Large intestine (tissue), 3 donors: Measurements from ENCODE around the gene SEPTIN10. TPM values are rescaled to one million over a fixed set of nuclear protein-coding genes. Genes with fewer than 3 reads are reported as not detected.

ENCODE experiments used
- DNase-seq, 2 donors: peaks; one replicate each; pipeline versions ENCODE4 v3.0.0 to v3.0.0-alpha.2; 2013
- H3K27ac ChIP-seq: one replicate; pipeline ENCODE4 v1.5.1; 2013; ENCODE audit warnings: low read length
- H3K27me3 ChIP-seq: 2 replicates; pipeline ENCODE4 v1.6.1; 2013; ENCODE audit warnings: low read length; ENCODE audit not compliant: control insufficient read depth, insufficient read depth
- H3K36me3 ChIP-seq: 2 replicates; pipeline ENCODE4 v1.6.1; 2013; ENCODE audit warnings: low read length; ENCODE audit not compliant: control insufficient read depth, insufficient read depth
- H3K4me1 ChIP-seq: one replicate; pipeline ENCODE4 v1.6.1; 2013; ENCODE audit warnings: low read length; ENCODE audit not compliant: control insufficient read depth, insufficient read depth
- H3K4me3 ChIP-seq: one replicate; pipeline ENCODE4 v1.5.1; 2013; ENCODE audit warnings: low read length
- H3K9me3 ChIP-seq: one replicate; pipeline ENCODE4 v1.6.1; 2013; ENCODE audit warnings: mild to moderate bottlenecking, low read depth, low read length, moderate library complexity; ENCODE audit not compliant: control insufficient read depth
- WGBS: methylation state at CpG from one replicate; pipeline ENCODE4 v1.1.5; 2013; ENCODE audit warnings: low lambda C conversion rate; ENCODE audit not compliant: insufficient coverage; 5-methylcytosine and 5-hydroxymethylcytosine counted together
- polyA plus RNA-seq: library from polyadenylated mRNA; unstranded; fragments of 120-200 nt; gene quantifications from one replicate; pipeline ENCODE4 v1.2.1, GENCODE V29; 2013

The SEPTIN10 gene
- polyA plus RNA-seq, 1 donor, result 67.4 TPM

- Histone ChIP-seq H3K36me3 (peaks cover 3% of the 10 kb centered on the region), H3K27ac (no peak overlapping the region), H3K4me3 (peak overlapping the region; percentile 82), H3K4me1 (peaks cover 33% of the 10 kb centered on the region), H3K9me3 (peaks cover 3% of the 10 kb centered on the region), H3K27me3 (no peaks in the 10 kb centered on the region)
- no peak for DNase-seq
- WGBS, result 33% methylated on average over 2 of the region's 5 CpGs
These were observed 2.4 kb upstream of the SEPTIN10 start for GRCh38 chr2:109616184-109616583.

- Histone ChIP-seq H3K36me3 (peaks cover 3% of the 10 kb centered on the region), H3K9me3 (peaks cover 3% of the 10 kb centered on the region), H3K4me1 (peaks cover 33% of the 10 kb centered on the region), H3K27ac (peak overlapping the region; percentile 39), H3K4me3 (peak overlapping the region; percentile 82), H3K27me3 (no peaks in the 10 kb centered on the region)
- DNase-seq, result peak in 1 of 2 donors; percentile 70
- no CpG with 5 or more reads among the region's 24 CpGs for WGBS
These were observed 1.9 kb upstream of the SEPTIN10 start for GRCh38 chr2:109615637-109616144.

GRCh38 chr2:109614715-109615636, 1.2 kb upstream of the SEPTIN10 start:
- no CpG with 5 or more reads among the region's 90 CpGs for WGBS
- Histone ChIP-seq H3K4me1 (peaks cover 34% of the 10 kb centered on the region), H3K27me3 (no peaks in the 10 kb centered on the region), H3K9me3 (peaks cover 3% of the 10 kb centered on the region), H3K27ac (peak overlapping the region; percentile 73), H3K36me3 (peaks cover 3% of the 10 kb centered on the region), H3K4me3 (peak overlapping the region; percentile 82)
- peak in 1 of 2 donors; percentile 73 for DNase-seq

GRCh38 chr2:109613081-109613921, 465 bp downstream of the SEPTIN10 start:
- no peaks in the 10 kb centered on the region for H3K27me3 ChIP-seq
- peaks cover 3% of the 10 kb centered on the region for H3K9me3 ChIP-seq
- H3K4me1 ChIP-seq, result peaks cover 25% of the 10 kb centered on the region
- peak in 1 of 2 donors; percentile 81 for DNase-seq
- WGBS, result 0% methylated on average over 1 of the region's 82 CpGs
- H3K27ac ChIP-seq, result peak overlapping the region; percentile 86
- peak overlapping the region; percentile 73 for H3K4me3 ChIP-seq
- H3K36me3 ChIP-seq, result no peaks in the 10 kb centered on the region

- peak in 1 of 2 donors; percentile 31 for DNase-seq
- H3K9me3 ChIP-seq, result peaks cover 3% of the 10 kb centered on the region
These were observed 2.2 kb downstream of the SEPTIN10 start for GRCh38 chr2:109611467-109612095.

GRCh38 chr2:109609352-109610024, 4.3 kb downstream of the SEPTIN10 start:
- H3K27me3 ChIP-seq, result no peaks in the 10 kb centered on the region
- peak overlapping the region; percentile 30 for H3K27ac ChIP-seq
- 53% methylated on average over 3 of the region's 8 CpGs for WGBS
- H3K4me1 ChIP-seq, result peaks cover 7% of the 10 kb centered on the region
- H3K9me3 ChIP-seq, result no peaks in the 10 kb centered on the region
- peak in 1 of 2 donors; percentile 79 for DNase-seq
- no peak overlapping the region for H3K4me3 ChIP-seq
- no peaks in the 10 kb centered on the region for H3K36me3 ChIP-seq

More at GRCh38 chr2:109611467-109612095, 2.2 kb downstream of the SEPTIN10 start:
- Histone ChIP-seq H3K4me3 (no peak overlapping the region), H3K27me3 (no peaks in the 10 kb centered on the region), H3K4me1 (peaks cover 15% of the 10 kb centered on the region), H3K27ac (no peak overlapping the region), H3K36me3 (no peaks in the 10 kb centered on the region)
- no CpG with 5 or more reads among the region's 5 CpGs for WGBS

- peak in 1 of 2 donors; percentile 34 for DNase-seq
- Histone ChIP-seq H3K27me3 (no peaks in the 10 kb centered on the region), H3K4me1 (peaks cover 7% of the 10 kb centered on the region), H3K4me3 (no peak overlapping the region), H3K9me3 (no peaks in the 10 kb centered on the region), H3K27ac (no peak overlapping the region), H3K36me3 (no peaks in the 10 kb centered on the region)
- 38% methylated on average over 1 of the region's 2 CpGs for WGBS
These were observed 6.0 kb downstream of the SEPTIN10 start for GRCh38 chr2:109607766-109608165.

GRCh38 chr2:109604597-109604996, 9.2 kb downstream of the SEPTIN10 start:
- Histone ChIP-seq H3K4me1 (no peaks in the 10 kb centered on the region), H3K27me3 (no peaks in the 10 kb centered on the region), H3K9me3 (no peaks in the 10 kb centered on the region), H3K4me3 (no peak overlapping the region), H3K27ac (no peak overlapping the region), H3K36me3 (no peaks in the 10 kb centered on the region)
- peak in 1 of 2 donors; percentile 68 for DNase-seq
- 40% methylated on average over 1 of the region's 5 CpGs for WGBS

- Histone ChIP-seq H3K9me3 (no peaks in the 10 kb centered on the region), H3K4me3 (no peak overlapping the region)
- no CpG with 5 or more reads among the region's 3 CpGs for WGBS
These were observed 11.1 kb downstream of the SEPTIN10 start for GRCh38 chr2:109602617-109603188.

More at GRCh38 chr2:109602617-109603188, 11.1 kb downstream of the SEPTIN10 start:
- Histone ChIP-seq H3K4me1 (no peaks in the 10 kb centered on the region), H3K27ac (no peak overlapping the region), H3K36me3 (no peaks in the 10 kb centered on the region), H3K27me3 (no peaks in the 10 kb centered on the region)
- no peak for DNase-seq
